Osteoblast (primary cell): Measurements from ENCODE around the gene STON2. TPM values are rescaled to one million over a fixed set of nuclear protein-coding genes. Genes with fewer than 3 reads are reported as not detected.

Source experiments
- DNase-seq: peaks from one replicate; pipeline ENCODE4 v3.0.0; 2011; ENCODE audit warnings: low spot score, mixed read lengths; ENCODE audit not compliant: insufficient read length; ENCODE audit errors: missing footprints
- H2AFZ ChIP-seq: 2 replicates; pipeline ENCODE4 v1.6.0; 2011; ENCODE audit warnings: mild to moderate bottlenecking, low read length
- H3K27ac ChIP-seq: 2 replicates; pipeline ENCODE4 v1.5.1; 2011; ENCODE audit warnings: mild to moderate bottlenecking, low read depth, low read length, moderate library complexity
- H3K27me3 ChIP-seq: 2 replicates; pipeline ENCODE4 v1.6.0; 2012; ENCODE audit warnings: mild to moderate bottlenecking, control low read depth, inconsistent platforms, low read length, moderate library complexity; ENCODE audit not compliant: insufficient read depth
- H3K36me3 ChIP-seq: 2 replicates; pipeline ENCODE4 v1.5.1; 2011; ENCODE audit warnings: mild to moderate bottlenecking, low read length, control low read depth, moderate library complexity; ENCODE audit not compliant: insufficient read depth
- H3K4me1 ChIP-seq: 2 replicates; pipeline ENCODE4 v1.5.1; 2011; ENCODE audit warnings: mild to moderate bottlenecking, low read length, control low read depth, moderate library complexity; ENCODE audit not compliant: insufficient read depth
- H3K4me2 ChIP-seq: 2 replicates; pipeline ENCODE4 v1.6.0; 2011; ENCODE audit warnings: mild to moderate bottlenecking, low read length; ENCODE audit not compliant: insufficient read depth
- H3K4me3 ChIP-seq: fragments of 200-600 bp; sonication (generic); 3 replicates; pipeline ENCODE4 v1.5.1; 2012; ENCODE audit warnings: mild to moderate bottlenecking, low read length, inconsistent platforms; ENCODE audit not compliant: insufficient read depth
- H3K79me2 ChIP-seq: 2 replicates; pipeline ENCODE4 v1.6.0; 2012; ENCODE audit warnings: mild to moderate bottlenecking, low read length, control low read depth, inconsistent platforms; ENCODE audit not compliant: insufficient read depth
- H3K9me3 ChIP-seq: 2 replicates; pipeline ENCODE4 v1.5.1; 2011; ENCODE audit warnings: low read depth, low read length, control low read depth
- H4K20me1 ChIP-seq: 2 replicates; pipeline ENCODE4 v1.6.0; 2012; ENCODE audit warnings: mild to moderate bottlenecking, low read length, control low read depth; ENCODE audit not compliant: insufficient read depth
- CTCF ChIP-seq: IDR thresholded peaks from 2 replicates; pipeline ENCODE4 v1.5.1; 2011; ENCODE audit warnings: mild to moderate bottlenecking, low read depth, low read length, moderate library complexity; ENCODE audit errors: extremely low read depth
- total RNA-seq: library from RNA; depleted of rRNA; stranded (reverse); fragments of >200 nt; gene quantifications from 2 replicates; pipeline ENCODE4 v1.2.3, GENCODE V29; 2012

Gene STON2
- total RNA-seq, 1 donor = 49.6 TPM

GRCh38 chr14:81429028-81429427 is 28.9 kb upstream of the STON2 start:
- DNase-seq = no peak
- Histone ChIP-seq H3K4me1 (no peaks in the 10 kb centered on the region), H3K4me3 (no peak overlapping the region), H2AFZ (no peak overlapping the region), H3K79me2 (no peaks in the 10 kb centered on the region), H4K20me1 (no peaks in the 10 kb centered on the region), H3K27ac (no peak overlapping the region), H3K27me3 (peaks cover 18% of the 10 kb centered on the region), H3K36me3 (no peaks in the 10 kb centered on the region), H3K4me2 (no peak overlapping the region), H3K9me3 (no peaks in the 10 kb centered on the region)
- no peak for TF ChIP-seq CTCF

GRCh38 chr14:81427348-81428058 is 27.4 kb upstream of the STON2 start:
- no peaks in the 10 kb centered on the region for H3K4me1 ChIP-seq
- no peak overlapping the region for H3K4me2 ChIP-seq
- H4K20me1 ChIP-seq = no peaks in the 10 kb centered on the region
- no peaks in the 10 kb centered on the region for H3K9me3 ChIP-seq
- no peak for TF ChIP-seq CTCF
- DNase-seq = no peak
- no peaks in the 10 kb centered on the region for H3K79me2 ChIP-seq
- H3K27me3 ChIP-seq = peaks cover 4% of the 10 kb centered on the region
- H3K4me3 ChIP-seq = no peak overlapping the region
- H2AFZ ChIP-seq = no peak overlapping the region
- no peak overlapping the region for H3K27ac ChIP-seq
- no peaks in the 10 kb centered on the region for H3K36me3 ChIP-seq

DNA sequence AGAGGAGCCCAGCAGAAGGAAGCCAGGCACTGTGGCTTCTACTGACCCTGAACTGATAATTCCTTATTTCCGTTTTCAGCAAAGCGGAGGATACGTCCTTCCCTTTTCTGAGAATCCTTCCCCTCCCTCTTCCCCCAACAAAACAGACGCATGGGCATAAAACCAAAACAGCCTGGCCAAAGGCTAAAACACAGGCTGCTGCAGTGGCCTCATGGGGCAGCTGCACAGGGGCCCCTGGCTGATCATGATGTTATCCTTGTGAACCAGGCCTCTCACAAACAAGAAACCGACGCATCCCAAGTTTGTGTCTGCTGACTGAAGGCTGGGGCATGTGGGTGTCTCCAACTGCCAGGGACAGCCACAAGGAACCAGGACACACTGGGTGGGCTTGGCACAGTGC is 23.4 kb upstream of the STON2 start:
- no peaks in the 10 kb centered on the region for H4K20me1 ChIP-seq
- no peaks in the 10 kb centered on the region for H3K36me3 ChIP-seq
- H3K4me2 ChIP-seq = no peak overlapping the region
- no peaks in the 10 kb centered on the region for H3K9me3 ChIP-seq
- no peaks in the 10 kb centered on the region for H3K4me1 ChIP-seq
- H3K4me3 ChIP-seq = no peak overlapping the region
- no peaks in the 10 kb centered on the region for H3K79me2 ChIP-seq
- H3K27me3 ChIP-seq = peaks cover 7% of the 10 kb centered on the region
- no peak for TF ChIP-seq CTCF
- H2AFZ ChIP-seq = peak overlapping the region; percentile 54
- no peak for DNase-seq
- no peak overlapping the region for H3K27ac ChIP-seq

- H3K27ac ChIP-seq = no peak overlapping the region
- no peak for TF ChIP-seq CTCF
- no peaks in the 10 kb centered on the region for H3K79me2 ChIP-seq
Measured at GRCh38 chr14:81418057-81418790, 18.1 kb upstream of the STON2 start.

More at GRCh38 chr14:81418057-81418790, 18.1 kb upstream of the STON2 start:
- DNase-seq = no peak
- Histone ChIP-seq H3K27me3 (peaks cover 5% of the 10 kb centered on the region), H2AFZ (no peak overlapping the region), H3K36me3 (no peaks in the 10 kb centered on the region), H4K20me1 (no peaks in the 10 kb centered on the region), H3K4me1 (no peaks in the 10 kb centered on the region), H3K4me3 (no peak overlapping the region), H3K9me3 (no peaks in the 10 kb centered on the region), H3K4me2 (no peak overlapping the region)
